ENCODE measurements around the gene FIS1.
"Not testable (repeated sequence)": the region's sequence is repeated elsewhere in the genome, so short reads cannot be mapped to it uniquely, and the experiment has no call there.

Gene FIS1

GRCh38 chr7:101258243-101258731 is 13.4 kb upstream of the FIS1 start:
- DNase-seq (ENCODE audit: low read depth in 3 of 3), result no peak

- DNase-seq (ENCODE audit: low read depth in 3 of 3), result no peak
Observed at GRCh38 chr7:101255796-101256195, 10.9 kb upstream of the FIS1 start.

DNA sequence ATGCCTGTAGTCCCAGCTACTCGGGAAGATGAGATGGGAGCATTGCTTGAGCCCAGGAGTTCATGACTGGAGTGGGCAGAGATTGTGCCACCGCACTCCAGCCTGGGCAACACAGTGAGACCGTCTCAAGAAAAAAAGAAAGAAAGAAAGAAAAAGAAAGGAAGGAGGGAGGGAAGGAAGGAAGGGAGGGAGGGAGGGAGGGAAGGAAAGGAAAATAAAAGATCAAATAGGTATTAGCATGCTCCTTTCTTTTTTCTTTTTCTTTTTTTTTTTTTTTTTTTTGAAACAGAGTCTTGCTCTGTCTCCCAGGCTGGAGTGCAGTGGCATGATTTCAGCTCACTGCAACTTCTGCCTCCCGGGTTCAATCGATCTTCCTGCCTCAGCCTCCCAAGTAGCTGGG is 8.3 kb upstream of the FIS1 start:
- DNase-seq (ENCODE audit: low read depth in 3 of 3), result not testable (repeated sequence)

DNA sequence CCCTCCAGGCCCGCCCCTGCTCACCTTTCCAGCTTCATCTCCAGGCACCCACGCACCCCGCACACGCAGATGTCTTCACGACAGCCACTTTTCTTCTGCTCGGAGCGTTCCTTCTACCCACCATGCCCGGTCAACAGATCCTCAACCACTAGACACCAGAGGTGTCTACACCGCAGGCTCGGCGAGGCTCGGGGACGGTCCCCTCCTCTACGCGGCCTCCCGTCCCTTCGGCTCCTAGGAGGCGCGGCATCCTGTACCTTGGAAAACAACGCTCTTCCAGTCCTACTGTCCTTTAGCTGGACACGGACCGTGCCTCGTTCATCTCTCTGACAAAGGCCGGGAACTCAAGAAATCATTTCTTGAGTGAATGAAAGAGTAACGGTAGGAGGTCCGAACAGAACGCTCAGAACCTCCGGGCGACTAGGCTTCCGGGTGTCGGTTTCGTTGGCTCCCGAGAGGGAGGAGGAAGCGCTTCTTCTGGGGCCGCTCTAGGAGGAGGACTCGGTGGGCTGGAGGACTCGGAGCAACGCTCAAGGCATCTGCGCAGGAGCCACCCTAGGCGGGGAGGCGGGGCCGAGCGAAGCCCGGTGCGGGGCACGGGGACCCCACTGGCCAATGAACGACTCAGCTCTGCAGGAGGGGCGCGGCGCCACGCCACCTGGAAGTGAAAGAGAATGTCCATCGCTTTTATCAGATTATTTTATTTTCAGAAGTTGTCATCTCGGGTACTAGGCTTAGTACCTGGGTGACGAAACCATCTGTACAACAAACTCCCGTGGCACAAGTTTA is 7.2 kb upstream of the FIS1 start:
- peak; percentile 95 to 99 (median 99) for DNase-seq (ENCODE audit: low read depth in 3 of 3)

- no peak for DNase-seq (ENCODE audit: low read depth in 3 of 3)
Observed at GRCh38 chr7:101250324-101250723, 5.4 kb upstream of the FIS1 start.

DNA sequence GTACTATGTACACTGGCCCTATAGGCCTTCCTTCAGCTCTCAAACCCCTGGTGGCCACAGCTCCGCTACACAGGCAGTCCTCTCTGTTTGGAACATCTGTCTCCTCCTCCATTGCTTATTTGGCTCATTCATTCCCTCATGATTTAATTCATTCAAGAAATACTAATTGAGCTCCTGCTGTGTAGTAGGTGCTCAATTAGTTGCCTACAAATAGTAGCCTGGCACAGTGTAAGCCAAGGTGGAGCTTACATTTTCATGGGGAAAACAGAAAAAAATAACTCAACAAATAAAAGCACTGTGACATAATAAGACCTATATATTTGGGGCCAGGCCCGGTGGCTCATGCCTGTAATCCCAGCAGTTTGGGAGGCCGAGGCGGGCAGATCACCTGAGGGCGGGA is 3.4 kb upstream of the FIS1 start:
- no peak for DNase-seq (ENCODE audit: low read depth in 3 of 3)

DNA sequence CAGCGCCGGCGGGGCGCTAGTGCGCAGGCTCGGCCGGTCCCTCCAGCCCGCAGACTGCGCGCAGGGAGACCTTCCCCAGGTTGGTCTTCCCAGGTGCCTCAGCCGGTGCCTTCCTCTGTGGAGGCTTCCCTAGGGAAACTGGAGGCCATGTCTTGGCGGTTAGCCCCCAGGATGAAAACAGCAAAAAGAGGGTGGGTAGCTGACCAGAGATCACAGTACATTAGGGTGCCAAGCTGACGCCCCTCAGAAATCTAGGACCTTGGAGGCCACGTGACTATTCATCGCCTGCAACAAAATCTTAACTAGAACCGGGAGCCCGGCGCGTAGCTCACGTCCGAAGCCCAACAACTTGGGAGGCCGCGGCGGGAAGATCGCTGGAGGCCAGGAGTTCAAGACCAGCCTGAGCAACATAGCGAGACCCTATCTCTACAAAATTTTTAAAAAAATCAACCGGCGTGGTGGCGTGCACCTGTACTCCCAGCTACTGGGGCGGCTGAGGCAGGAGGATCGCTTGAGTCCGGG is 327 bp upstream of the FIS1 start:
- no peak for DNase-seq (ENCODE audit: low read depth in 3 of 3)

DNA sequence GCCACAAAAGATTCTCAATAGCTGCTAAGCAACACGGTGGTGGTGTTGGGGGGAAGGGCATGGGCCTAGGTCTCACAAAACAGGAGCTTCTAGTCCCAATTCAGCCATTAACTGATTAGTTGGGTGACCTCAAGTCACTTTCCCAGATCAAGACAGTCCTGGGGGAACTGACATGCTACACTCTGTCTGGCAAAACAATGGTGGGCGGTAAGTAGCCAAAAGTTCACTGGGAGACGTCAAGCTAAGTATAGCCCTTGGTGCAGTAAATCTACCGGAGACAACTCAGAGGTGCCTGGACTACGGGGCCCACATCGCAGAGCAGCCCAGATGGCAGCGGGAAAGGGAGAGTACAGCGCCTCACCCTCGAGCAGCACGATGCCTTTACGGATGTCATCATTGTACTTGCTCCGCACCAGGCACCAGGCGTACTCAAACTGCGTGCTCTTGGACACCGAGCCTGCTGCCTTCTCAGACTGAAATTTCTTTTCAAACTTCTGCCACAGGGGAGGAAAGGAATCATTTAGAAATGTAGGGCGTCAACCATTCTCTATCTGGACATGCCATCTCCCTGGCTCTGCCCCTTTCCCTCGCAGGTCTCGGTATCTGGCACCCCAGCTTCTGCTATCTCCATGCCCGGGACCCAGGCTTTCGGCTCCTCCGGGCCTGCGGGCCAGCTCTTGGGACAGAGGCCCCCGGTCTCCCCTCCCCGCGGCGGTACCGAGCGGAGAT is 1.1 kb downstream of the FIS1 start:
- no peak for DNase-seq (ENCODE audit: low read depth in 3 of 3)

- DNase-seq (ENCODE audit: low read depth in 3 of 3), result no peak
Observed at GRCh38 chr7:101241443-101242349, 3.2 kb downstream of the FIS1 start.

GRCh38 chr7:101241015-101241363 is 3.9 kb downstream of the FIS1 start:
- no peak for DNase-seq (ENCODE audit: low read depth in 3 of 3)

- no peak for DNase-seq (ENCODE audit: low read depth in 3 of 3)
Observed at GRCh38 chr7:101240226-101241014, 4.5 kb downstream of the FIS1 start.

GRCh38 chr7:101239951-101240220 is 5.0 kb downstream of the FIS1 start:
- no peak for DNase-seq (ENCODE audit: low read depth in 3 of 3)

DNA sequence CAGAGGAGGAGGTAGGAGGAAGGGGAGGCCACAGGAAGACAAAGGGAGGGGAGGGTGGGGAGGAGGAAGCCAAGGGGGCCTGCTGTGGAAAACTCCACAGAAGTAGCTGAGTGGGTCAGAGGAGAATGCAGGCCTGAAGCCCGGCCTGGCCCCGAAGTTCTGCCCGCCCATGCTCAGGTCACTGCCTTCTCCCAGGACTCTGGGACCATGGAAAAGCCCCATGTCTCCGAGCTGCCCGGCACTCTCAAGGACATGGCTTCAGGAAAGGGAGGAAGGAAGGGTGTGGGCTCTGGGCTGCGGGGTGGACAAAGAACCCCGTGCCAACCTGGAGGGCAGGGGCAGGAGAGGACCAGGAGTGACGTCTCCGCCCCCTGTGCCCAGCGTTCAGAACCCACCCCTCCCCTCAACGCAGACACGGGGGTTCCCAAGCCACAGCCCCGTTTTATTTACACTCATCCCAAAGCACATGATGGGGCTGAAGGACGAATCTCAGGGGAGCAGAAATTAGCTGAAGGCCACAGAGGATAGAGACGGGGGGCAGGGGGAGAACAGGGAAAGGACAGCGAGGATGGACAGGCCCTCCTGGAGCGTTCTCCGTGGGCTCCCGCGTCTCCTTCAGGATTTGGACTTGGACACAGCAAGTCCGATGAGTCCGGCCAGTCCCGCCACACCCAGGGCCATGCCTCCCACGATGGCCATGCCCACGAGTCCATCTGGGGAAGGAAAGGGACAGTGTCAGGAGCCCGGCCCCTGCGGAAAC is 5.5 kb downstream of the FIS1 start:
- DNase-seq (ENCODE audit: low read depth in 3 of 3), result no peak

DNA sequence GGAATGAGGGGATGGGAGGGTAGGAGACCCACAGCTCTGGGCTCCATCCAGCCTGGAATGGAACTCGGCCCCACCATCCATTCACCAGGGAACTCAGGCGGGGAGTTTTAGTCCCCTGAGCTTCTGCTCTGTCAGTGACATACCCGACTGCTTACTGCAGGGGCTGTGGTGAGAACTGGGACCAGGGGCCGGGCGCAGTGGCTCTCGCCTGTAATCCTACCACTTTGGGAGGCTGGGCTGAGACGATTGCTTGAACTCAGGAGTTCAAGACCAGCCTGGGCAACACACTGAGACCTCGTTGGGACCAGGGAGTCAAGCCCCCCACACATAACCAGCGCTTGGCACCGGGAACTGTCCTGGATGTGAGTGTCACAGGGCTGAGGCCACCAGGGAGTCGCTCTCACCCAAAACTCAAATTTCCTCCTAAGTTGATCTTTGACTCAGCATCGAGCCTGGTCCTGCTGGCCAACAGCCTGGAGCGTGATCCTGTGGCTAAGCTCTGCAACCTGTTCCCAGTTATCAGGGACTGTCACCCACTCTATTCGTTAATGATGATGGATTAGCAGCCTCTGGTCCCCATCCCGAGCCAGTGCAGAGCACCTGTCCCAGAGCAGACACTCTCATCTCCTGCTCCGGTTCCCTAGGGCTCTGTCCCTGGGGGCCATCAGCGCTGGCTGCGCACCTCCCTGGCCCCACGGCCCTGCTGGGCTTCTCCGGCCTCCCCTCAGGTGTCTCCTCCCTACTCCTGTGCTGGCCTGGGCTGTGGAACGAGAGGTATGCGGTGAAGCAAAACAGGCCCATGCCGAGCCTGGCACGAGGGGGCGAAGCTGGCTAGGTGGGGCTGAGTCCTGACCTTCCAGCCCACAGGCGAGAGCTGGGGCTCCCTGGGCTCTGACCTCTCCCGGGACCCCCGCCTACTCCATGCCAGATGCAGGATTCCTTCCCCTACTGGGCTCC is 6.4 kb downstream of the FIS1 start:
- no peak for DNase-seq (ENCODE audit: low read depth in 3 of 3)

GRCh38 chr7:101237206-101238067 is 7.4 kb downstream of the FIS1 start, which contains the start of gene CLDN15:
Gene CLDN15, minus strand, starts transcription at chr7:101237802. Its CDS starts 221 bp downstream, at chr7:101237581.
- DNase-seq (ENCODE audit: low read depth in 3 of 3), result no peak

- DNase-seq (ENCODE audit: low read depth in 3 of 3), result no peak
Observed at GRCh38 chr7:101236292-101236835, 8.5 kb downstream of the FIS1 start.

- DNase-seq (ENCODE audit: low read depth in 3 of 3), result no peak
Observed at GRCh38 chr7:101235522-101235921, 9.4 kb downstream of the FIS1 start.

- no peak for DNase-seq (ENCODE audit: low read depth in 3 of 3)
Observed at GRCh38 chr7:101235050-101235449, 9.8 kb downstream of the FIS1 start.

Measured in stimulated activated CD4-positive, alpha-beta T cell treated with anti-CD3 and anti-CD28 coated beads, TNF-alpha, amount 100 ng/mL, for 24 hours (primary cell).